NCI-H748 (cell line): ENCODE measurements around the gene PLEKHG4B.
"Not testable (repeated sequence)": the region's sequence is repeated elsewhere in the genome, so short reads cannot be mapped to it uniquely, and the experiment has no call there.

ENCODE experiments used
- DNase-seq: peaks from one replicate; lab custom pipeline; 2025; ENCODE audit not compliant: unreplicated experiment; lab: John Stamatoyannopoulos, UW

Gene PLEKHG4B

GRCh38 chr5:218457-219291 lies 126.7 kb downstream of the PLEKHG4B start:
- DNase-seq: peak; percentile 76

GRCh38 chr5:219460-219863 lies 127.5 kb downstream of the PLEKHG4B start:
- peak; percentile 49 for DNase-seq

GRCh38 chr5:219991-220390 lies 128.0 kb downstream of the PLEKHG4B start:
- DNase-seq: no peak

- not testable (repeated sequence) for DNase-seq
These were observed 131.2 kb downstream of the PLEKHG4B start for GRCh38 chr5:222951-223715.

GRCh38 chr5:223791-224190 lies 131.8 kb downstream of the PLEKHG4B start:
- no peak for DNase-seq

GRCh38 chr5:225334-225733 lies 133.4 kb downstream of the PLEKHG4B start:
- DNase-seq: no peak

- not testable (repeated sequence) for DNase-seq
These were observed 135.4 kb downstream of the PLEKHG4B start for GRCh38 chr5:227375-227774.

- DNase-seq: no peak
These were observed 136.9 kb downstream of the PLEKHG4B start for GRCh38 chr5:228886-229285.

GRCh38 chr5:230711-231110 lies 138.7 kb downstream of the PLEKHG4B start:
- no peak for DNase-seq

GRCh38 chr5:231661-232060 lies 139.7 kb downstream of the PLEKHG4B start:
- DNase-seq: no peak

- DNase-seq: not testable (repeated sequence)
These were observed 141.5 kb downstream of the PLEKHG4B start for GRCh38 chr5:233426-233825.

- DNase-seq: no peak
These were observed 142.5 kb downstream of the PLEKHG4B start for GRCh38 chr5:234450-234849.

- DNase-seq: not testable (repeated sequence)
These were observed 143.6 kb downstream of the PLEKHG4B start for GRCh38 chr5:235527-235926.

GRCh38 chr5:237931-238330 lies 146.0 kb downstream of the PLEKHG4B start:
- DNase-seq: not testable (repeated sequence)
